ENCODE measurements around the gene PKN2.
"Not testable (repeated sequence)": the region's sequence is repeated elsewhere in the genome, so short reads cannot be mapped to it uniquely, and the experiment has no call there.

Gene PKN2

GRCh38 chr1:88878731-88879130, 194.7 kb downstream of the PKN2 start:
- H3K36me3 ChIP-seq (ENCODE audit: insufficient read depth, low read length) = peaks cover 35% of the 10 kb centered on the region
- no peak for DNase-seq (ENCODE audit: low read depth, low spot score)
- no peak overlapping the region for H3K4me3 ChIP-seq
- H3K27ac ChIP-seq = peak overlapping the region; percentile 39; the same call in 1 of the 2 replicates
- no peak overlapping the region for H3K9ac ChIP-seq (ENCODE audit: insufficient read length)
- H3K9me3 ChIP-seq (ENCODE audit: low read depth, low read length) = no peaks in the 10 kb centered on the region
- TF ChIP-seq POLR2AphosphoS5 (IDR thresholded peaks at IDR 0.05; ENCODE audit: borderline replicate concordance, low read depth, low read length) (no peak), FOXP2 (optimal IDR thresholded peaks at IDR 0.05; ENCODE audit: control extremely low read depth, extremely low read length, insufficient read depth) (no peak), EZH2 (IDR thresholded peaks at IDR 0.05) (no peak)

- peaks cover 45% of the 10 kb centered on the region for H3K36me3 ChIP-seq (ENCODE audit: insufficient read depth, low read length)
- H3K9me3 ChIP-seq (ENCODE audit: low read depth, low read length); DNase-seq (ENCODE audit: low read depth, low spot score); H3K27ac ChIP-seq; H3K4me3 ChIP-seq; H3K9ac ChIP-seq (ENCODE audit: insufficient read length): not testable (repeated sequence)
These were observed 196.6 kb downstream of the PKN2 start for GRCh38 chr1:88880717-88881116.

GRCh38 chr1:88883156-88883555, 199.1 kb downstream of the PKN2 start:
- no peak for DNase-seq (ENCODE audit: low read depth, low spot score)
- TF ChIP-seq FOXP2 (optimal IDR thresholded peaks at IDR 0.05; ENCODE audit: control extremely low read depth, extremely low read length, insufficient read depth) (no peak), POLR2AphosphoS5 (IDR thresholded peaks at IDR 0.05; ENCODE audit: borderline replicate concordance, low read depth, low read length) (no peak), EZH2 (IDR thresholded peaks at IDR 0.05) (no peak)
- Histone ChIP-seq H3K36me3 (ENCODE audit: insufficient read depth, low read length) (peaks cover 66% of the 10 kb centered on the region), H3K9me3 (ENCODE audit: low read depth, low read length) (no peaks in the 10 kb centered on the region), H3K9ac (ENCODE audit: insufficient read length) (no peak overlapping the region), H3K4me3 (no peak overlapping the region), H3K27ac (no peak overlapping the region)

Data from SK-N-MC (cell line).